ENCODE data around the gene CTAGE6. TPM values are rescaled to one million over a fixed set of nuclear protein-coding genes. Genes with fewer than 3 reads are reported as not detected.
"Not testable (repeated sequence)": the region's sequence is repeated elsewhere in the genome, so short reads cannot be mapped to it uniquely, and the experiment has no call there.

CTAGE6 gene
- total RNA-seq, 1 experiment from 2014 or later = not detected

DNA sequence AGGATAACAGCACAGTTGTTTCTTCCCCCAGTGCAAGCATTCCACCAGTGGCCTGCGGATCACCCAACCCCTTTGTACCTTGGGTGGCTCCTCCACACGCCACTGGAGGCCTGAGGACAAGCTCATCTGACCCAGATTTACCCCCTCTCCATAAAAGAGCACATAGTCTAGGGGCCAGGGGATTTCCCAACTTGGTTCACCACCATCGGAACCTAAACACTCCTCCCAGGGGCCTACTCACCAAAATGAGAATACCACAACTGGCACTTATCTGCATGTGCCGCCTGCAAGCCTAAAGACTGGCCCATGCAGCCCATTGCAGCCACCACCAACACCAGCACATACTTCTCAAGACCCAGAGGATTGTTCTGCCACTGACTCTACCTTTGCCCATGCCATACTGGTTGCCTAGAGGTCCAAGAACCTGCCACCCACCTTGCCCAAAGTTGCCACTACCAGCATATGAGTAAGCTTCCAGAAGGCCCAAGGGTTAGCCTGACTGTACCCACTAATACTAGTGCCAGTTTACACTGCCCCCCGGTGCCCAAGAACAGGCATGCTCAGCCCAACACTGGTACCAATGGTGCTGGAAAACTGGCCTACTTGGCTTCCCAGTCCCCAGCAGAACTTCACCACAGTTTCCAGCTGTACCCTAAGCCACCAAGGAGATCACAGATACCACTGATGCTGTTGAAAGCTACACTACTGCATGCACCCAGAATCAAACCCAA, 15.4 kb upstream of the CTAGE6 start:
- intact Hi-C loops (cut with micrococcal nuclease; ENCODE audit: unreplicated experiment); BruUV-seq (replicated peaks); H3K27me3 Mint-ChIP-seq (ENCODE audit: unreplicated experiment); H3K4me3 Mint-ChIP-seq (ENCODE audit: low read depth, unreplicated experiment); DNase-seq; H3K9me3 Mint-ChIP-seq (ENCODE audit: low read depth, unreplicated experiment); CTCF ChIA-PET; H3K27ac Mint-ChIP-seq (ENCODE audit: unreplicated experiment); H3K36me3 Mint-ChIP-seq (ENCODE audit: insufficient read depth, unreplicated experiment); H3K4me1 Mint-ChIP-seq (ENCODE audit: low read depth, unreplicated experiment): not testable (repeated sequence)

DNA sequence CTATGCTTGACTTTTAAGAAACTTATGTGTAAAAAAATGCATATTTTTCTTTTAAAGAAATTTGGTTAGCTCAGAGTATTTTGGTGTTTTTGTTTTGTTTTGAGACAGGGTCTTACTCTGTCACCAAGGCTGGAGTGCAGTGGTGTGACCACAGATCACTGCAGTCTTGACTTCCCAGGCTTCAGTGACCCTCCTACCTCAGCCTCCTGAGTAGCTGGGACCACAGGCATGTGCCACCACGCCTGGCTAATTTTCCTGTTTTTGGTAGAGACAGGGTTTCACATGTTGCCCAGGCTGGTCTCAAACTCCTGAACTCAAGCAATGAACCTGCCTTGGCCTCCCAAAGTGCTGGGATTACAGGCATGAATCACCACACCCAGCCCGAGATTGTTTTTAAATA, 10.0 kb upstream of the CTAGE6 start:
- intact Hi-C loops (cut with micrococcal nuclease; ENCODE audit: unreplicated experiment); DNase-seq; H3K4me3 Mint-ChIP-seq (ENCODE audit: low read depth, unreplicated experiment); H3K27ac Mint-ChIP-seq (ENCODE audit: unreplicated experiment); H3K27me3 Mint-ChIP-seq (ENCODE audit: unreplicated experiment); H3K9me3 Mint-ChIP-seq (ENCODE audit: low read depth, unreplicated experiment); H3K36me3 Mint-ChIP-seq (ENCODE audit: insufficient read depth, unreplicated experiment); BruUV-seq (replicated peaks); CTCF ChIA-PET; H3K4me1 Mint-ChIP-seq (ENCODE audit: low read depth, unreplicated experiment): not testable (repeated sequence)

GRCh38 chr7:143765678-143766077, 8.2 kb upstream of the CTAGE6 start:
- DNase-seq; H3K27me3 Mint-ChIP-seq (ENCODE audit: unreplicated experiment); H3K4me1 Mint-ChIP-seq (ENCODE audit: low read depth, unreplicated experiment); CTCF ChIA-PET; H3K36me3 Mint-ChIP-seq (ENCODE audit: insufficient read depth, unreplicated experiment); BruUV-seq (replicated peaks); H3K27ac Mint-ChIP-seq (ENCODE audit: unreplicated experiment); H3K9me3 Mint-ChIP-seq (ENCODE audit: low read depth, unreplicated experiment); intact Hi-C loops (cut with micrococcal nuclease; ENCODE audit: unreplicated experiment); H3K4me3 Mint-ChIP-seq (ENCODE audit: low read depth, unreplicated experiment): not testable (repeated sequence)

GRCh38 chr7:143763065-143763464, 5.6 kb upstream of the CTAGE6 start:
- CTCF ChIA-PET; BruUV-seq (replicated peaks): not testable (repeated sequence)

GRCh38 chr7:143745340-143745739, 12.2 kb downstream of the CTAGE6 start:
- BruUV-seq (replicated peaks); H3K4me3 Mint-ChIP-seq (ENCODE audit: low read depth, unreplicated experiment); H3K9me3 Mint-ChIP-seq (ENCODE audit: low read depth, unreplicated experiment); intact Hi-C loops (cut with micrococcal nuclease; ENCODE audit: unreplicated experiment); H3K27ac Mint-ChIP-seq (ENCODE audit: unreplicated experiment); H3K4me1 Mint-ChIP-seq (ENCODE audit: low read depth, unreplicated experiment); DNase-seq; H3K27me3 Mint-ChIP-seq (ENCODE audit: unreplicated experiment); H3K36me3 Mint-ChIP-seq (ENCODE audit: insufficient read depth, unreplicated experiment); CTCF ChIA-PET: not testable (repeated sequence)

More at GRCh38 chr7:143763065-143763464, 5.6 kb upstream of the CTAGE6 start:
- H3K27me3 Mint-ChIP-seq (ENCODE audit: unreplicated experiment); DNase-seq; H3K36me3 Mint-ChIP-seq (ENCODE audit: insufficient read depth, unreplicated experiment); H3K27ac Mint-ChIP-seq (ENCODE audit: unreplicated experiment); intact Hi-C loops (cut with micrococcal nuclease; ENCODE audit: unreplicated experiment); H3K9me3 Mint-ChIP-seq (ENCODE audit: low read depth, unreplicated experiment); H3K4me1 Mint-ChIP-seq (ENCODE audit: low read depth, unreplicated experiment); H3K4me3 Mint-ChIP-seq (ENCODE audit: low read depth, unreplicated experiment): not testable (repeated sequence)

GRCh38 chr7:143737037-143737819, 20.3 kb downstream of the CTAGE6 start:
- H3K27me3 Mint-ChIP-seq (ENCODE audit: unreplicated experiment); DNase-seq; H3K36me3 Mint-ChIP-seq (ENCODE audit: insufficient read depth, unreplicated experiment); H3K4me3 Mint-ChIP-seq (ENCODE audit: low read depth, unreplicated experiment); BruUV-seq (replicated peaks); H3K4me1 Mint-ChIP-seq (ENCODE audit: low read depth, unreplicated experiment); H3K27ac Mint-ChIP-seq (ENCODE audit: unreplicated experiment); H3K9me3 Mint-ChIP-seq (ENCODE audit: low read depth, unreplicated experiment): not testable (repeated sequence)
- intact Hi-C loops (cut with micrococcal nuclease; ENCODE audit: unreplicated experiment) = loop anchor here (5.0 kb wide), 1 partner anchor 390 kb away; no protein-coding TSS in a partner anchor
- TF ChIP-seq CTCF (IDR thresholded peaks at IDR 0.05; ENCODE audit: unreplicated experiment) = peak; percentile 38
- CTCF ChIA-PET = interaction anchor here (1.0 to 1.5 kb wide), 2 partner anchors 156 to 391 kb away, joined by 4 to 8 read pairs; no protein-coding TSS in a partner anchor

Measured in Calu3 (cell line).